Thyroid gland (tissue), 4 donors: ENCODE data around the gene MED8.

Experiments
- POLR2A ChIP-seq, 2 donors: fragments of 450-650 bp; IDR thresholded peaks; one replicate each; pipeline ENCODE4 v1.6.1; 2017; ENCODE audit warnings: antibody characterized with exemption in 2 of 2, mild to moderate bottlenecking in 2 of 2, moderate library complexity in 1 of 2
- TF ChIP-seq, protein P1 (sequence below), 6 experiments: fragments of 200-600 bp in 3 of 6; fragments of 450-650 bp in 3 of 6; sonication (generic) in 3 of 6; IDR thresholded peaks; one replicate each; pipeline ENCODE4 v1.5.1; 2016 to 2019; ENCODE audit warnings: antibody characterized with exemption in 6 of 6, mild to moderate bottlenecking in 2 of 6, inconsistent platforms in 1 of 6, moderate library complexity in 1 of 6

DNA sequence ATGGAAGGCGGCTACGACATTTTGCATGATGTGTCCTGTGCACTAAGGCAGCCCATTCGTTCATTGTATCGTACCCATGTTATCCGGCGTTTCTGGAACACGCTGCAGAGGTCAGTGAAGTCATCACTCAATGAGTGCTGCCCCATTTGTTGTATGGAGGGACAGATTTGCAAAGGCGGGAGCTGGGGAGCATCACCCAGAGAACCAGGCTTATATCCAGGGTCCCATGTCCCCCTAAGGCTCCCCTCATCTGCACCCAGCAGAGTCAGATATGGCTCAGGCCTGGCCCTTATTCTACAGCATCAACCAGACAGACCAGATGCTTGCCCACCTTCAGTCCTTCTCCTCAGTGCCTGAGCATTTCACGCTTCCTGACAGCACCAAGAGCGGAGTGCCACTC is 31.3 kb upstream of the MED8 start:
- no peak for TF ChIP-seq POLR2A (IDR thresholded peaks at IDR 0.05)
- TF ChIP-seq, protein P1, sequence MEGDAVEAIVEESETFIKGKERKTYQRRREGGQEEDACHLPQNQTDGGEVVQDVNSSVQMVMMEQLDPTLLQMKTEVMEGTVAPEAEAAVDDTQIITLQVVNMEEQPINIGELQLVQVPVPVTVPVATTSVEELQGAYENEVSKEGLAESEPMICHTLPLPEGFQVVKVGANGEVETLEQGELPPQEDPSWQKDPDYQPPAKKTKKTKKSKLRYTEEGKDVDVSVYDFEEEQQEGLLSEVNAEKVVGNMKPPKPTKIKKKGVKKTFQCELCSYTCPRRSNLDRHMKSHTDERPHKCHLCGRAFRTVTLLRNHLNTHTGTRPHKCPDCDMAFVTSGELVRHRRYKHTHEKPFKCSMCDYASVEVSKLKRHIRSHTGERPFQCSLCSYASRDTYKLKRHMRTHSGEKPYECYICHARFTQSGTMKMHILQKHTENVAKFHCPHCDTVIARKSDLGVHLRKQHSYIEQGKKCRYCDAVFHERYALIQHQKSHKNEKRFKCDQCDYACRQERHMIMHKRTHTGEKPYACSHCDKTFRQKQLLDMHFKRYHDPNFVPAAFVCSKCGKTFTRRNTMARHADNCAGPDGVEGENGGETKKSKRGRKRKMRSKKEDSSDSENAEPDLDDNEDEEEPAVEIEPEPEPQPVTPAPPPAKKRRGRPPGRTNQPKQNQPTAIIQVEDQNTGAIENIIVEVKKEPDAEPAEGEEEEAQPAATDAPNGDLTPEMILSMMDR (IDR thresholded peaks at IDR 0.05), result no peak
